IMR-90 (cell line): ENCODE data around the gene NTRK2. TPM values are rescaled to one million over a fixed set of nuclear protein-coding genes. Genes with fewer than 3 reads are reported as not detected.

Source experiments
- ATAC-seq: fragments of 200-7000 bp; cut with Tn5 transposase; 2 replicates; pipeline ENCODE4 v1.9.1; 2020; ENCODE audit warnings: low read depth, mild to moderate bottlenecking, moderate library complexity
- BruUV-seq: library from RNA; stranded (reverse); fragments of 400-500 nt; replicated peaks from 2 replicates; lab custom pipeline; 2021; lab: Mats Ljungman, UMichigan
- CTCF ChIA-PET: fragments of 300-600 bp; formaldehyde crosslinking; extraction: SDS; loops from one replicate; lab custom pipeline; 2021; ENCODE audit warnings: antibody characterized with exemption; lab: Yijun Ruan, JAX
- POLR2A ChIA-PET: fragments of 300-600 bp; sonication (Branson Sonifier 250); formaldehyde crosslinking; loops from one replicate; lab custom pipeline; 2022; ENCODE audit warnings: antibody characterized with exemption; ENCODE audit not compliant: unreplicated experiment; lab: Charles Lee
- DNase-seq: peaks from one replicate; pipeline ENCODE4 v3.0.0; 2013
- H2AFZ ChIP-seq: replicated peaks from 2 replicates; pipeline ENCODE3; 2013; ENCODE audit warnings: low read length, mild to moderate bottlenecking; ENCODE audit not compliant: poor library complexity
- H2AK5ac ChIP-seq: 2 replicates; pipeline ENCODE4 v1.6.1; 2013; ENCODE audit warnings: low read depth, low read length, inconsistent platforms
- H2AK9ac ChIP-seq: replicated peaks from 2 replicates; pipeline ENCODE3; 2013; ENCODE audit warnings: mild to moderate bottlenecking, low read depth, low read length, moderate library complexity; ENCODE audit not compliant: poor library complexity
- H2BK120ac ChIP-seq: 2 replicates; pipeline ENCODE4 v1.6.1; 2013; ENCODE audit warnings: low read depth, low read length, inconsistent platforms
- H2BK15ac ChIP-seq: 3 replicates; pipeline ENCODE4 v1.6.1; 2013; ENCODE audit warnings: low read depth, low read length, inconsistent platforms
- H2BK20ac ChIP-seq: 2 replicates; pipeline ENCODE4 v1.6.1; 2013; ENCODE audit warnings: low read depth, mild to moderate bottlenecking, inconsistent platforms, low read length, moderate library complexity
- H2BK5ac ChIP-seq: 2 replicates; pipeline ENCODE4 v1.6.1; 2013; ENCODE audit warnings: mild to moderate bottlenecking, low read depth, low read length, inconsistent platforms; ENCODE audit not compliant: poor library complexity, severe bottlenecking
- H3K14ac ChIP-seq: replicated peaks from 2 replicates; pipeline ENCODE4 v1.6.1; 2013; ENCODE audit warnings: low read depth, low read length, inconsistent platforms
- H3K18ac ChIP-seq: 2 replicates; pipeline ENCODE4 v1.6.1; 2013; ENCODE audit warnings: low read depth, low read length, control low read depth
- H3K23ac ChIP-seq: 2 replicates; pipeline ENCODE4 v1.6.1; 2013; ENCODE audit warnings: low read depth, low read length, inconsistent platforms
- H3K27ac ChIP-seq: 2 replicates; pipeline ENCODE4 v1.5.1; 2013; ENCODE audit warnings: mild to moderate bottlenecking, control low read depth, low read length; ENCODE audit not compliant: insufficient read depth
- H3K27me3 ChIP-seq: 2 replicates; pipeline ENCODE4 v1.6.1; 2013; ENCODE audit warnings: low read length; ENCODE audit not compliant: control insufficient read depth, insufficient read depth
- H3K36me3 ChIP-seq: 2 replicates; pipeline ENCODE4 v1.6.1; 2013; ENCODE audit warnings: low read length, mixed read lengths; ENCODE audit not compliant: control insufficient read depth, insufficient read depth
- H3K4ac ChIP-seq: 2 replicates; pipeline ENCODE4 v1.6.1; 2013; ENCODE audit warnings: low read depth, low read length, inconsistent platforms
- H3K4me1 ChIP-seq: 2 replicates; pipeline ENCODE4 v1.6.1; 2013; ENCODE audit warnings: low read length, mixed read lengths; ENCODE audit not compliant: control insufficient read depth, insufficient read depth
- H3K4me2 ChIP-seq: 2 replicates; pipeline ENCODE4 v1.6.1; 2013; ENCODE audit warnings: low read depth, mild to moderate bottlenecking, control low read depth, low read length, moderate library complexity
- H3K4me3 ChIP-seq: 2 replicates; pipeline ENCODE4 v1.5.1; 2013; ENCODE audit warnings: low read depth, mild to moderate bottlenecking, control low read depth, low read length, moderate library complexity; ENCODE audit not compliant: insufficient read depth
- H3K56ac ChIP-seq: 2 replicates; pipeline ENCODE4 v1.6.1; 2013; ENCODE audit warnings: low read length, inconsistent platforms; ENCODE audit not compliant: insufficient read depth; ENCODE audit errors: extremely low read depth
- H3K79me1 ChIP-seq, 2 experiments: 2 replicates each; pipeline ENCODE4 v1.6.1; 2013; ENCODE audit warnings: low read length in 2 of 2, inconsistent platforms in 1 of 2, low read depth in 1 of 2
- H3K9ac ChIP-seq: 2 replicates; pipeline ENCODE4 v1.6.1; 2013; ENCODE audit warnings: low read depth, low read length, control low read depth
- H3K9me1 ChIP-seq: 2 replicates; pipeline ENCODE4 v1.6.1; 2013; ENCODE audit warnings: low read length, inconsistent platforms; ENCODE audit not compliant: insufficient read depth
- H3K9me3 ChIP-seq: 2 replicates; pipeline ENCODE4 v1.6.1; 2013; ENCODE audit warnings: low read length; ENCODE audit not compliant: control insufficient read depth, insufficient read depth
- H4K20me1 ChIP-seq: 2 replicates; pipeline ENCODE4 v1.6.1; 2013; ENCODE audit warnings: low read length, inconsistent platforms; ENCODE audit not compliant: insufficient read depth
- H4K5ac ChIP-seq: 2 replicates; pipeline ENCODE4 v1.6.1; 2013; ENCODE audit warnings: mild to moderate bottlenecking, low read depth, low read length, control low read depth
- H4K8ac ChIP-seq, 2 experiments: 2 replicates each; pipeline ENCODE4 v1.6.1; 2013; ENCODE audit warnings: low read depth in 2 of 2, low read length in 2 of 2, control low read depth in 1 of 2, inconsistent platforms in 1 of 2
- H4K91ac ChIP-seq: 2 replicates; pipeline ENCODE4 v1.6.1; 2013; ENCODE audit warnings: low read depth, low read length, inconsistent platforms; ENCODE audit not compliant: insufficient read depth
- MAFK ChIP-seq: IDR thresholded peaks from 2 replicates; pipeline ENCODE4 v1.6.1; 2012; ENCODE audit warnings: low read depth, low read length, improper control_type of control experiment
- WGBS, 2 experiments: methylation state at CpG; one replicate each; pipeline versions ENCODE4 v1.1.5 to v1.1.7; 2013; ENCODE audit warnings: missing lambda C conversion rate in 2 of 2; ENCODE audit not compliant: insufficient read length in 1 of 2; ENCODE audit errors: extremely low coverage in 2 of 2; 5-methylcytosine and 5-hydroxymethylcytosine counted together
- dilution Hi-C: fragments of 300-500 bp; cut with HindIII; formaldehyde crosslinking; loops from one replicate; pipeline ENCODE4 v1.14.3; 2018; ENCODE audit warnings: low sequenced_read_pairs; ENCODE audit not compliant: unreplicated experiment
- in situ Hi-C: fragments of 300-500 bp; cut with MboI; formaldehyde crosslinking; loops from 3 replicates; pipeline ENCODE4 v1.14.3; 2019; ENCODE audit warnings: low sequenced_read_pairs, inconsistent platforms, mixed read lengths
- intact Hi-C: fragments of 100-400 bp; cut with micrococcal nuclease; formaldehyde crosslinking; loops from 2 replicates; pipeline ENCODE4 v1.10.0; 2022
- polyA plus RNA-seq, 3 experiments: library from polyadenylated mRNA; depleted of rRNA; stranded (reverse); fragments of >200 nt; gene quantifications; 2 replicates each; pipeline ENCODE4 v1.2.3, GENCODE V29; 2012; ENCODE audit warnings: low replicate concordance in 1 of 3
- total RNA-seq: library from RNA; depleted of rRNA; stranded (reverse); fragments of >200 nt; gene quantifications from 2 replicates; pipeline ENCODE4 v1.2.3, GENCODE V29; 2012

NTRK2 gene
- total and polyA plus RNA-seq, 2 of the 4 experiments (the other 2 are of a cell fraction) = under 0.01 to 0.02 TPM

DNA sequence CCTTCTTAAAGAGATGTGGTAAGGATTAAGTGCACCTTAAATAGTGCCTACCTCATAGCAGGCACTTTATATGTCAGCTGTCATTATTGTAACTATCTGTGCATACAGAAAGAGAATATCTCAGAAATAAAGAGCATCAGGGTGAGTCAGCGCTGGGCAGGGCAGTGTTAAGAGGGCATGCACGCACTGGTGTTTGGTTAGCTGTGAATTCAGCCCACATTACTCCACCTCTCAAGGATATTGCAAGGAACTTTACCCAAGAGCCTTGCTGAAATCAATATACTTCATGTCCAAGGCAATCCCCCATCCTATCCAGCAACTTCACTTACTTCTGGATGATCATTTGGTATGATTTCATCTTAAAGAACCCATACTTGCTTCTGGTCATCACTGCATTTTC is 300.9 kb downstream of the NTRK2 start:
- Histone ChIP-seq H3K27me3 (no peaks in the 10 kb centered on the region), H3K9me1 (no peaks in the 10 kb centered on the region), H3K9ac (no peak overlapping the region), H2BK20ac (no peak overlapping the region), H3K4ac (no peak overlapping the region), H2BK5ac (no peak overlapping the region), H3K18ac (no peak overlapping the region), H3K9me3 (peaks cover 11% of the 10 kb centered on the region), H3K4me3 (no peak overlapping the region), H4K8ac (no peak overlapping the region), H4K91ac (no peak overlapping the region), H3K79me1 (no peaks in the 10 kb centered on the region), H4K20me1 (no peaks in the 10 kb centered on the region), H4K5ac (no peak overlapping the region), H3K27ac (no peak overlapping the region), H3K14ac (no peak overlapping the region), H3K23ac (no peak overlapping the region), H3K4me2 (no peak overlapping the region), H3K56ac (no peak overlapping the region), H2AK5ac (no peak overlapping the region), H2AFZ (no peak overlapping the region), H3K36me3 (no peaks in the 10 kb centered on the region), H3K4me1 (no peaks in the 10 kb centered on the region), H2AK9ac (no peak overlapping the region), H2BK15ac (no peak overlapping the region), H2BK120ac (no peak overlapping the region)
- intact Hi-C loops (no loop called here), dilution Hi-C loops (no loop called here), in situ Hi-C loops (no loop called here)
- ChIA-PET CTCF (no interaction called here), POLR2A (no interaction called here)
- ATAC-seq (no peak), DNase-seq (no peak)
- TF ChIP-seq MAFK = no peak
- BruUV-seq = no TSS peak
- WGBS, 2 experiments = no CpG with 5 or more reads among the region's 2 CpGs
